GM23338 (cell line): ENCODE data around the gene ZNF831. TPM values are rescaled to one million over a fixed set of nuclear protein-coding genes. Genes with fewer than 3 reads are reported as not detected.

Source experiments
- ATAC-seq: fragments of 200-7000 bp; cut with Tn5 transposase; 3 replicates; pipeline ENCODE4 v1.9.1; 2020
- DNase-seq: peaks from one replicate; pipeline ENCODE4 v3.0.0-alpha.2; 2015; ENCODE audit warnings: low spot score
- H2AFZ ChIP-seq: fragments of 200-600 bp; sonication (generic); 2 replicates; pipeline ENCODE4 v1.8.0; 2016; ENCODE audit warnings: antibody characterized with exemption, mild to moderate bottlenecking, moderate library complexity
- H3F3A ChIP-seq: fragments of 200-600 bp; sonication (generic); replicated peaks from 2 replicates; pipeline ENCODE4 v1.8.0; 2017; ENCODE audit warnings: antibody characterized with exemption, mixed run types, low read depth
- H3K27ac ChIP-seq: fragments of 200-600 bp; sonication (generic); 2 replicates; pipeline ENCODE4 v1.6.1; 2016; ENCODE audit warnings: low read depth
- H3K27me3 ChIP-seq: fragments of 200-600 bp; sonication (generic); 2 replicates; pipeline ENCODE4 v1.8.0; 2016; ENCODE audit warnings: mild to moderate bottlenecking, mixed run types, moderate library complexity; ENCODE audit not compliant: insufficient read depth
- H3K36me3 ChIP-seq: fragments of 200-600 bp; sonication (generic); 2 replicates; pipeline ENCODE4 v1.8.0; 2016; ENCODE audit warnings: mild to moderate bottlenecking; ENCODE audit not compliant: insufficient read depth
- H3K4me1 ChIP-seq: fragments of 200-600 bp; sonication (generic); 2 replicates; pipeline ENCODE4 v1.8.0; 2016; ENCODE audit warnings: mild to moderate bottlenecking, moderate library complexity; ENCODE audit not compliant: insufficient read depth
- H3K4me2 ChIP-seq: fragments of 200-600 bp; sonication (generic); 2 replicates; pipeline ENCODE4 v1.7.1; 2017; ENCODE audit warnings: mixed run types
- H3K4me3 ChIP-seq: fragments of 200-600 bp; sonication (generic); 2 replicates; pipeline ENCODE4 v1.6.1; 2016; ENCODE audit warnings: mixed run types
- H3K79me2 ChIP-seq: fragments of 200-600 bp; sonication (generic); replicated peaks from 2 replicates; pipeline ENCODE4 v1.8.0; 2017; ENCODE audit warnings: mild to moderate bottlenecking; ENCODE audit not compliant: insufficient read depth
- H3K9me2 ChIP-seq: fragments of 200-600 bp; sonication (generic); 2 replicates; pipeline ENCODE4 v1.8.0; 2017; ENCODE audit not compliant: insufficient read depth
- H4K20me1 ChIP-seq: fragments of 200-600 bp; sonication (generic); replicated peaks from 2 replicates; pipeline ENCODE4 v1.8.0; 2017; ENCODE audit warnings: mild to moderate bottlenecking; ENCODE audit not compliant: insufficient read depth
- H3K27ac Mint-ChIP-seq: 2 replicates; pipeline ENCODE4 v1.8.0; 2020; ENCODE audit warnings: inconsistent platforms, mild to moderate bottlenecking, moderate library complexity, mixed read lengths
- H3K27me3 Mint-ChIP-seq: 3 replicates; pipeline ENCODE4 v1.8.0; 2022; ENCODE audit warnings: low read depth, mild to moderate bottlenecking, moderate library complexity, mixed read lengths, inconsistent platforms; ENCODE audit not compliant: insufficient read depth, poor library complexity
- H3K36me3 Mint-ChIP-seq: 3 replicates; pipeline ENCODE4 v1.8.0; 2021; ENCODE audit warnings: low read depth, mild to moderate bottlenecking, inconsistent platforms, moderate library complexity, mixed read lengths
- H3K4me1 Mint-ChIP-seq: 3 replicates; pipeline ENCODE4 v1.8.0; 2020; ENCODE audit warnings: mild to moderate bottlenecking, inconsistent platforms, mixed read lengths
- H3K4me3 Mint-ChIP-seq: 3 replicates; pipeline ENCODE4 v1.8.0; 2021; ENCODE audit warnings: moderate library complexity, mild to moderate bottlenecking, inconsistent platforms, mixed read lengths
- H3K9me3 Mint-ChIP-seq: 3 replicates; pipeline ENCODE4 v1.8.0; 2020; ENCODE audit warnings: moderate library complexity, mild to moderate bottlenecking, inconsistent platforms, mixed read lengths
- JUNB ChIP-seq: IDR thresholded peaks from one replicate; pipeline ENCODE4 v1.6.1; 2016; ENCODE audit warnings: antibody characterized with exemption; ENCODE audit not compliant: unreplicated experiment
- NANOG ChIP-seq: IDR thresholded peaks from 2 replicates; pipeline ENCODE4 v1.6.1; 2016; ENCODE audit warnings: antibody characterized with exemption, borderline replicate concordance
- POLR2AphosphoS5 ChIP-seq: IDR thresholded peaks from 2 replicates; pipeline ENCODE4 v1.6.1; 2016; ENCODE audit warnings: antibody characterized with exemption, low read depth
- STAT1 ChIP-seq: IDR thresholded peaks from one replicate; pipeline ENCODE4 v1.6.1; 2016; ENCODE audit warnings: antibody characterized with exemption; ENCODE audit not compliant: unreplicated experiment
- ZNF114 ChIP-seq: fragments of 250-450 bp; sonication (Bioruptor Pico); IDR thresholded peaks from 2 replicates; pipeline ENCODE4 v1.5.0; 2020; ENCODE audit warnings: mild to moderate bottlenecking, moderate library complexity
- ZNF331 ChIP-seq: fragments of 250-450 bp; sonication (Bioruptor Pico); IDR thresholded peaks from 2 replicates; pipeline ENCODE4 v1.5.0; 2020; ENCODE audit warnings: low read depth, mild to moderate bottlenecking, moderate library complexity
- polyA plus RNA-seq: library from polyadenylated mRNA; unstranded; fragments of >200 nt; fragmentation: Nextera tagmentation; extraction: Ambion mirVana; gene quantifications from 2 replicates; pipeline ENCODE4 v1.2.1, GENCODE V29; 2016
- total RNA-seq: library from RNA; depleted of rRNA; stranded (reverse); fragments of >200 nt; shearing (Covaris generic); gene quantifications from 2 replicates; pipeline ENCODE4 v1.2.3, GENCODE V29; 2014
- TF ChIP-seq, protein P1 (sequence below): IDR thresholded peaks from one replicate; pipeline ENCODE4 v1.6.1; 2018; ENCODE audit warnings: antibody characterized with exemption; ENCODE audit not compliant: unreplicated experiment
- TF ChIP-seq, protein P2 (sequence below), 2 experiments: fragments of 200-600 bp in 1 of 2; sonication (generic) in 1 of 2; conservative IDR thresholded peaks; 2 replicates each; pipeline versions ENCODE4 v1.5.1 to v1.6.1; 2016 to 2017; ENCODE audit warnings: antibody characterized with exemption in 2 of 2, low read depth in 2 of 2, mild to moderate bottlenecking in 2 of 2, moderate library complexity in 1 of 2
- TF ChIP-seq, protein P3 (sequence below): IDR thresholded peaks from 2 replicates; pipeline ENCODE4 v1.6.1; 2016; ENCODE audit warnings: antibody characterized with exemption

The ZNF831 gene
- total and polyA plus RNA-seq, 2 experiments from 2014 or later, result not detected

DNA sequence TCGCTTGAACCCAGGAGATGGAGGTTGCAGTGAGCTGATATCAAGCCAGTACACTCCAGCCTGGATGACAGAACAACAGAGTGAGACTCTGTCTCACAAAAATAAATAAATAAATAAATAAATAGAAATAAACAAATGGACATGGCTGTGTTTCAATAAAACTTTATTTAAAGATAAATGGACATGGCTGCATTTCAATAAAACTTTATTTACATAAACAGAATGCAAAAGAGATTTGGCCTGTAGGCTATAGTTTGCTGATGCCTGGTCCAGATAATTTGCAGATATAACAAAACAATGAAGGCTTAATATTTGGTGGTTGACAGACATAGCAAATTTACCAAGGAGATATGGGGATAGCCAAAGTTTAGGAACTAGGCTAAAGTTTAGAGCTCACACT, 66.8 kb downstream of the ZNF831 start (continued):
- no peak for TF ChIP-seq POLR2AphosphoS5

DNA sequence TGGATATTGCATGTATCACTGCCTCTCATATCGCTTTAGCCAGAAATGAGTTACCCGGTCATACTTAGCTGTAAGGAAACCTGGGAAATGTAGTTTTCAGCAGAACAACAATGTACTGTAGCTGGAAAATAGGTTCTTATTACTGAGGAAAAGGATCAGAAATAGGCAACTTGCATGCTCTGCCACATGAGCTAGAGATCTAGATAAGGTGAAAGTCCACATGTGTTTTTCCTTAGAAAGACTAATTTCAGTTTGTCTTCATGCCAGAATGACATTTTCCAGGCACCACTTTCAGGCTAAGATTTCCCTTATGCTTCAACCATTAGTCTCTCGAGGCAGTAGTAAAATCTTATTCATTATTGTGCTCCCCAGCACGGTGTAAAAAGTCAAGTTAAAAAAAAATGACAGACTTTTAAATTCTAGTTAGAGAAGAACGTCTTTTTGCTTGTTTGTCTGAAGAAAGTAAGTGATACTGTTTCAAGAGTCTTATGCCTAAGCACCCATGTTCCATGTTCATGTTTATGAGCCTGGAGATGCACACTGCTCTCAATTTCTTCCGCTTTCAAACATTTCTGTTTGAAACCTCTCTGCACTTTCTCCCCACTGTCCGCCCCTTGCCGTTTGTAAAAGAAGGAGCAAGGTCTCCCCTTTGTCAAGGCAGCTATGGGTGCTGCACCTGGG, 67.6 kb downstream of the ZNF831 start:
- no peak overlapping the region for H3K27ac ChIP-seq
- H3F3A ChIP-seq, result no peaks in the 10 kb centered on the region
- no peak overlapping the region for H3K27ac Mint-ChIP-seq
- no peaks in the 10 kb centered on the region for H3K36me3 ChIP-seq
- TF ChIP-seq NANOG (no peak), POLR2AphosphoS5 (no peak), STAT1 (no peak), ZNF114 (CRISPR knock-in tag) (no peak)
- TF ChIP-seq, protein P1, sequence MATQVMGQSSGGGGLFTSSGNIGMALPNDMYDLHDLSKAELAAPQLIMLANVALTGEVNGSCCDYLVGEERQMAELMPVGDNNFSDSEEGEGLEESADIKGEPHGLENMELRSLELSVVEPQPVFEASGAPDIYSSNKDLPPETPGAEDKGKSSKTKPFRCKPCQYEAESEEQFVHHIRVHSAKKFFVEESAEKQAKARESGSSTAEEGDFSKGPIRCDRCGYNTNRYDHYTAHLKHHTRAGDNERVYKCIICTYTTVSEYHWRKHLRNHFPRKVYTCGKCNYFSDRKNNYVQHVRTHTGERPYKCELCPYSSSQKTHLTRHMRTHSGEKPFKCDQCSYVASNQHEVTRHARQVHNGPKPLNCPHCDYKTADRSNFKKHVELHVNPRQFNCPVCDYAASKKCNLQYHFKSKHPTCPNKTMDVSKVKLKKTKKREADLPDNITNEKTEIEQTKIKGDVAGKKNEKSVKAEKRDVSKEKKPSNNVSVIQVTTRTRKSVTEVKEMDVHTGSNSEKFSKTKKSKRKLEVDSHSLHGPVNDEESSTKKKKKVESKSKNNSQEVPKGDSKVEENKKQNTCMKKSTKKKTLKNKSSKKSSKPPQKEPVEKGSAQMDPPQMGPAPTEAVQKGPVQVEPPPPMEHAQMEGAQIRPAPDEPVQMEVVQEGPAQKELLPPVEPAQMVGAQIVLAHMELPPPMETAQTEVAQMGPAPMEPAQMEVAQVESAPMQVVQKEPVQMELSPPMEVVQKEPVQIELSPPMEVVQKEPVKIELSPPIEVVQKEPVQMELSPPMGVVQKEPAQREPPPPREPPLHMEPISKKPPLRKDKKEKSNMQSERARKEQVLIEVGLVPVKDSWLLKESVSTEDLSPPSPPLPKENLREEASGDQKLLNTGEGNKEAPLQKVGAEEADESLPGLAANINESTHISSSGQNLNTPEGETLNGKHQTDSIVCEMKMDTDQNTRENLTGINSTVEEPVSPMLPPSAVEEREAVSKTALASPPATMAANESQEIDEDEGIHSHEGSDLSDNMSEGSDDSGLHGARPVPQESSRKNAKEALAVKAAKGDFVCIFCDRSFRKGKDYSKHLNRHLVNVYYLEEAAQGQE, result no peak
- peaks cover 10% of the 10 kb centered on the region; the same call in 1 of the 2 replicates for H3K9me2 ChIP-seq
- no peak overlapping the region for H3K4me3 ChIP-seq
- ATAC-seq (no peak), DNase-seq (no peak)
- H2AFZ ChIP-seq, result no peak overlapping the region
- no peaks in the 10 kb centered on the region for H3K79me2 ChIP-seq
- no peaks in the 10 kb centered on the region for H3K4me1 ChIP-seq
- no peaks in the 10 kb centered on the region for H3K4me1 Mint-ChIP-seq
- no peaks in the 10 kb centered on the region for H3K36me3 Mint-ChIP-seq
- peaks cover 4% of the 10 kb centered on the region; the same call in 2 of the 3 replicates for H3K9me3 Mint-ChIP-seq
- no peaks in the 10 kb centered on the region for H3K27me3 ChIP-seq
- H3K4me2 ChIP-seq, result no peak overlapping the region
- H4K20me1 ChIP-seq, result no peaks in the 10 kb centered on the region
- H3K27me3 Mint-ChIP-seq, result peaks cover 2% of the 10 kb centered on the region
- H3K4me3 Mint-ChIP-seq, result no peak overlapping the region

DNA sequence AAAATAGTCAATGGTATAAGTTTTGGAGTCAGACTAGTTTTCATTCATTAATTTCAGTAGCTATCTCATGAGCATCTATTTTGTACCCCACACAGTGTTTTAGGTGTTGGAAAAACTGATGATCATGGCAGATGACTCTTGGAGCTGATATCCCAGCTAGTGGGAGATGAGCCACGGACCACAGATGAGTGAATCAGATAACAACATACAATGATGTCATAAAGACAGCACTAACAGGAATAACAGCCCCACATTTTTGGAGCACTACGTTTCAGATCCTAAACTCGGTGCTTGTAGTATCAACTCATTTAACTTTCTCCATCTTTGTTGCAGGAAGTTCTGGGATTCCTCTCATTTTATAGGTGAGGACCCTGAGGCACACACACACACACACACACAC, 69.0 kb downstream of the ZNF831 start:
- H3K27me3 ChIP-seq, result no peaks in the 10 kb centered on the region
- H3K4me2 ChIP-seq, result no peak overlapping the region
- no peak for ATAC-seq
- Mint-ChIP-seq H3K9me3 (peaks cover 4% of the 10 kb centered on the region; the same call in 2 of the 3 replicates), H3K27ac (no peak overlapping the region), H3K4me3 (no peak overlapping the region), H3K4me1 (no peaks in the 10 kb centered on the region), H3K27me3 (peaks cover 2% of the 10 kb centered on the region), H3K36me3 (no peaks in the 10 kb centered on the region)
- no peak for DNase-seq
- peaks cover 10% of the 10 kb centered on the region; the same call in 1 of the 2 replicates for H3K9me2 ChIP-seq
- H3K79me2 ChIP-seq, result no peaks in the 10 kb centered on the region
- H3K36me3 ChIP-seq, result no peaks in the 10 kb centered on the region
- H3K27ac ChIP-seq, result no peak overlapping the region
- H3K4me3 ChIP-seq, result no peak overlapping the region
- H3F3A ChIP-seq, result no peaks in the 10 kb centered on the region
- no peak overlapping the region for H2AFZ ChIP-seq
- no peaks in the 10 kb centered on the region for H4K20me1 ChIP-seq
- H3K4me1 ChIP-seq, result no peaks in the 10 kb centered on the region
- TF ChIP-seq ZNF331 (CRISPR knock-in tag) (no peak), JUNB (no peak), POLR2AphosphoS5 (no peak), ZNF114 (CRISPR knock-in tag) (no peak)
- TF ChIP-seq, protein P1, result no peak
- TF ChIP-seq, protein P2, sequence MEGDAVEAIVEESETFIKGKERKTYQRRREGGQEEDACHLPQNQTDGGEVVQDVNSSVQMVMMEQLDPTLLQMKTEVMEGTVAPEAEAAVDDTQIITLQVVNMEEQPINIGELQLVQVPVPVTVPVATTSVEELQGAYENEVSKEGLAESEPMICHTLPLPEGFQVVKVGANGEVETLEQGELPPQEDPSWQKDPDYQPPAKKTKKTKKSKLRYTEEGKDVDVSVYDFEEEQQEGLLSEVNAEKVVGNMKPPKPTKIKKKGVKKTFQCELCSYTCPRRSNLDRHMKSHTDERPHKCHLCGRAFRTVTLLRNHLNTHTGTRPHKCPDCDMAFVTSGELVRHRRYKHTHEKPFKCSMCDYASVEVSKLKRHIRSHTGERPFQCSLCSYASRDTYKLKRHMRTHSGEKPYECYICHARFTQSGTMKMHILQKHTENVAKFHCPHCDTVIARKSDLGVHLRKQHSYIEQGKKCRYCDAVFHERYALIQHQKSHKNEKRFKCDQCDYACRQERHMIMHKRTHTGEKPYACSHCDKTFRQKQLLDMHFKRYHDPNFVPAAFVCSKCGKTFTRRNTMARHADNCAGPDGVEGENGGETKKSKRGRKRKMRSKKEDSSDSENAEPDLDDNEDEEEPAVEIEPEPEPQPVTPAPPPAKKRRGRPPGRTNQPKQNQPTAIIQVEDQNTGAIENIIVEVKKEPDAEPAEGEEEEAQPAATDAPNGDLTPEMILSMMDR (conservative IDR thresholded peaks at IDR 0.05; ENCODE audit: low read depth in 2 of 2), result no peak
- TF ChIP-seq, protein P3, sequence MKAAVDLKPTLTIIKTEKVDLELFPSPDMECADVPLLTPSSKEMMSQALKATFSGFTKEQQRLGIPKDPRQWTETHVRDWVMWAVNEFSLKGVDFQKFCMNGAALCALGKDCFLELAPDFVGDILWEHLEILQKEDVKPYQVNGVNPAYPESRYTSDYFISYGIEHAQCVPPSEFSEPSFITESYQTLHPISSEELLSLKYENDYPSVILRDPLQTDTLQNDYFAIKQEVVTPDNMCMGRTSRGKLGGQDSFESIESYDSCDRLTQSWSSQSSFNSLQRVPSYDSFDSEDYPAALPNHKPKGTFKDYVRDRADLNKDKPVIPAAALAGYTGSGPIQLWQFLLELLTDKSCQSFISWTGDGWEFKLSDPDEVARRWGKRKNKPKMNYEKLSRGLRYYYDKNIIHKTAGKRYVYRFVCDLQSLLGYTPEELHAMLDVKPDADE, result no peak
